HepG2 (cell line): ENCODE measurements around the gene CYP27A1. TPM values are rescaled to one million over a fixed set of nuclear protein-coding genes. Genes with fewer than 3 reads are reported as not detected.

Experiments
- AGO1 ChIP-seq: fragments of 200-400 bp; formaldehyde crosslinking; IDR thresholded peaks from 2 replicates; pipeline ENCODE4 v1.6.1; 2017; ENCODE audit warnings: mild to moderate bottlenecking, low read depth, low read length, moderate library complexity; ENCODE audit not compliant: poor library complexity, severe bottlenecking
- BCLAF1 ChIP-seq: fragments of 450-650 bp; IDR thresholded peaks from 2 replicates; pipeline ENCODE4 v1.6.1; 2017; ENCODE audit warnings: mild to moderate bottlenecking
- CAMTA2 ChIP-seq: sonication (generic); formaldehyde crosslinking; IDR thresholded peaks from 2 replicates; pipeline ENCODE4 v1.4.0; 2020; ENCODE audit warnings: mild to moderate bottlenecking, missing genetic modification reagents, borderline replicate concordance
- CENPT ChIP-seq: sonication (generic); formaldehyde crosslinking; IDR thresholded peaks from 2 replicates; pipeline ENCODE4 v1.8.0; 2022; ENCODE audit warnings: low read depth, mild to moderate bottlenecking, moderate library complexity, missing genetic modification reagents
- KDM5B ChIP-seq: sonication (generic); formaldehyde crosslinking; IDR thresholded peaks from 2 replicates; pipeline ENCODE4 v1.4.0; 2020; ENCODE audit warnings: missing genetic modification reagents, mild to moderate bottlenecking, borderline replicate concordance
- MAFF ChIP-seq: IDR thresholded peaks from 2 replicates; pipeline ENCODE4 v1.6.1; 2011; ENCODE audit warnings: low read depth, low read length, improper control_type of control experiment
- NCOA1 ChIP-seq: sonication (generic); formaldehyde crosslinking; IDR thresholded peaks from 2 replicates; pipeline ENCODE4 v1.9.0; 2021; ENCODE audit warnings: missing genetic modification reagents
- NCOA5 ChIP-seq: sonication (generic); formaldehyde crosslinking; IDR thresholded peaks from 2 replicates; pipeline ENCODE4 v1.4.0; 2020; ENCODE audit warnings: missing genetic modification reagents
- NR2F1 ChIP-seq, 2 experiments: fragments of 450-650 bp in 1 of 2; formaldehyde crosslinking in 1 of 2; IDR thresholded peaks; 2 replicates each; pipeline versions ENCODE4 v1.5.0 to v1.6.1; 2016 to 2020; ENCODE audit warnings: mild to moderate bottlenecking in 1 of 2, missing compliant biosample characterization in 1 of 2, missing genetic modification reagents in 1 of 2, moderate library complexity in 1 of 2
- REPIN1 ChIP-seq: sonication (generic); formaldehyde crosslinking; IDR thresholded peaks from 2 replicates; pipeline ENCODE4 v1.8.0; 2022; ENCODE audit warnings: missing genetic modification reagents, low read depth, mild to moderate bottlenecking, borderline replicate concordance
- SCMH1 ChIP-seq: sonication (generic); formaldehyde crosslinking; IDR thresholded peaks from 2 replicates; pipeline ENCODE4 v1.9.0; 2021; ENCODE audit warnings: missing genetic modification reagents, mild to moderate bottlenecking, borderline replicate concordance
- SPEN ChIP-seq: sonication (generic); formaldehyde crosslinking; IDR thresholded peaks from 2 replicates; pipeline ENCODE4 v1.5.1; 2020; ENCODE audit warnings: low read depth, mild to moderate bottlenecking, missing genetic modification reagents
- SRSF9 ChIP-seq: fragments of 200-400 bp; formaldehyde crosslinking; IDR thresholded peaks from 2 replicates; pipeline ENCODE4 v1.6.1; 2018; ENCODE audit warnings: borderline replicate concordance, mild to moderate bottlenecking, low read depth, low read length; ENCODE audit not compliant: insufficient read depth, poor library complexity, severe bottlenecking
- ZNF234 ChIP-seq: sonication (generic); formaldehyde crosslinking; conservative IDR thresholded peaks from 2 replicates; pipeline ENCODE4 v1.5.1; 2020; ENCODE audit warnings: mild to moderate bottlenecking, missing genetic modification reagents
- ZNF382 ChIP-seq: sonication (generic); formaldehyde crosslinking; IDR thresholded peaks from 2 replicates; pipeline ENCODE4 v1.5.0; 2020; ENCODE audit warnings: missing genetic modification reagents, mild to moderate bottlenecking, borderline replicate concordance
- ZNF788 ChIP-seq: sonication (generic); formaldehyde crosslinking; IDR thresholded peaks from 2 replicates; pipeline ENCODE4 v1.5.0; 2020; ENCODE audit warnings: mild to moderate bottlenecking, missing genetic modification reagents, borderline replicate concordance
- polyA plus RNA-seq, 8 experiments: library from polyadenylated mRNA; depleted of rRNA in 3 of 8; stranded (reverse) in 7 of 8; unstranded in 1 of 8; fragments of >200 nt; fragmentation: Illumina TruSeq in 4 of 8; extraction: Trizol in 4 of 8; gene quantifications; 2 replicates each; pipeline versions ENCODE4 v1.2.1 to v1.2.3, GENCODE V29; 2011 to 2016; ENCODE audit warnings: low read depth in 4 of 8, missing spikeins in 1 of 8, mixed read lengths in 1 of 8; ENCODE audit not compliant: insufficient read depth in 1 of 8
- total RNA-seq, 5 experiments: library from RNA; depleted of rRNA; stranded (reverse); fragments of >200 nt; fragmentation: Illumina TruSeq; extraction: Trizol; gene quantifications; 2 replicates each; pipeline ENCODE4 v1.2.3, GENCODE V29; 2016; ENCODE audit warnings: low read depth in 1 of 5
- TF ChIP-seq, protein P1 (sequence below): sonication (generic); formaldehyde crosslinking; IDR thresholded peaks from 2 replicates; pipeline ENCODE4 v1.9.0; 2021; ENCODE audit warnings: mild to moderate bottlenecking, missing genetic modification reagents

The CYP27A1 gene
- total and polyA plus RNA-seq, 2 of the 13 experiments (the other 11 are each of a cell fraction or from before 2014, with no cell fraction given), result 157 to 266 TPM

- no peak for TF ChIP-seq NR2F1 (CRISPR knock-in tag; IDR thresholded peaks at IDR 0.05)
- TF ChIP-seq CAMTA2 (CRISPR knock-in tag), result no peak
- no peak for TF ChIP-seq SRSF9
- TF ChIP-seq CENPT (CRISPR knock-in tag), result no peak
- TF ChIP-seq KDM5B (CRISPR knock-in tag), result peak; percentile 45; the same call in 1 of the 2 replicates
- TF ChIP-seq ZNF382 (CRISPR knock-in tag), result no peak
- peak; percentile 80; the same call in 1 of the 2 replicates for TF ChIP-seq ZNF788 (CRISPR knock-in tag)
- peak; percentile 66; the same call in 1 of the 2 replicates for TF ChIP-seq SPEN (CRISPR knock-in tag)
- TF ChIP-seq NCOA5, result no peak
- TF ChIP-seq NCOA1 (CRISPR knock-in tag), result no peak
- no peak for TF ChIP-seq ZNF234 (CRISPR knock-in tag)
- no peak for TF ChIP-seq BCLAF1
- no peak for TF ChIP-seq AGO1
- no peak for TF ChIP-seq MAFF
- TF ChIP-seq REPIN1 (CRISPR knock-in tag), result peak; percentile 46; the same call in 1 of the 2 replicates
- TF ChIP-seq, protein P1, sequence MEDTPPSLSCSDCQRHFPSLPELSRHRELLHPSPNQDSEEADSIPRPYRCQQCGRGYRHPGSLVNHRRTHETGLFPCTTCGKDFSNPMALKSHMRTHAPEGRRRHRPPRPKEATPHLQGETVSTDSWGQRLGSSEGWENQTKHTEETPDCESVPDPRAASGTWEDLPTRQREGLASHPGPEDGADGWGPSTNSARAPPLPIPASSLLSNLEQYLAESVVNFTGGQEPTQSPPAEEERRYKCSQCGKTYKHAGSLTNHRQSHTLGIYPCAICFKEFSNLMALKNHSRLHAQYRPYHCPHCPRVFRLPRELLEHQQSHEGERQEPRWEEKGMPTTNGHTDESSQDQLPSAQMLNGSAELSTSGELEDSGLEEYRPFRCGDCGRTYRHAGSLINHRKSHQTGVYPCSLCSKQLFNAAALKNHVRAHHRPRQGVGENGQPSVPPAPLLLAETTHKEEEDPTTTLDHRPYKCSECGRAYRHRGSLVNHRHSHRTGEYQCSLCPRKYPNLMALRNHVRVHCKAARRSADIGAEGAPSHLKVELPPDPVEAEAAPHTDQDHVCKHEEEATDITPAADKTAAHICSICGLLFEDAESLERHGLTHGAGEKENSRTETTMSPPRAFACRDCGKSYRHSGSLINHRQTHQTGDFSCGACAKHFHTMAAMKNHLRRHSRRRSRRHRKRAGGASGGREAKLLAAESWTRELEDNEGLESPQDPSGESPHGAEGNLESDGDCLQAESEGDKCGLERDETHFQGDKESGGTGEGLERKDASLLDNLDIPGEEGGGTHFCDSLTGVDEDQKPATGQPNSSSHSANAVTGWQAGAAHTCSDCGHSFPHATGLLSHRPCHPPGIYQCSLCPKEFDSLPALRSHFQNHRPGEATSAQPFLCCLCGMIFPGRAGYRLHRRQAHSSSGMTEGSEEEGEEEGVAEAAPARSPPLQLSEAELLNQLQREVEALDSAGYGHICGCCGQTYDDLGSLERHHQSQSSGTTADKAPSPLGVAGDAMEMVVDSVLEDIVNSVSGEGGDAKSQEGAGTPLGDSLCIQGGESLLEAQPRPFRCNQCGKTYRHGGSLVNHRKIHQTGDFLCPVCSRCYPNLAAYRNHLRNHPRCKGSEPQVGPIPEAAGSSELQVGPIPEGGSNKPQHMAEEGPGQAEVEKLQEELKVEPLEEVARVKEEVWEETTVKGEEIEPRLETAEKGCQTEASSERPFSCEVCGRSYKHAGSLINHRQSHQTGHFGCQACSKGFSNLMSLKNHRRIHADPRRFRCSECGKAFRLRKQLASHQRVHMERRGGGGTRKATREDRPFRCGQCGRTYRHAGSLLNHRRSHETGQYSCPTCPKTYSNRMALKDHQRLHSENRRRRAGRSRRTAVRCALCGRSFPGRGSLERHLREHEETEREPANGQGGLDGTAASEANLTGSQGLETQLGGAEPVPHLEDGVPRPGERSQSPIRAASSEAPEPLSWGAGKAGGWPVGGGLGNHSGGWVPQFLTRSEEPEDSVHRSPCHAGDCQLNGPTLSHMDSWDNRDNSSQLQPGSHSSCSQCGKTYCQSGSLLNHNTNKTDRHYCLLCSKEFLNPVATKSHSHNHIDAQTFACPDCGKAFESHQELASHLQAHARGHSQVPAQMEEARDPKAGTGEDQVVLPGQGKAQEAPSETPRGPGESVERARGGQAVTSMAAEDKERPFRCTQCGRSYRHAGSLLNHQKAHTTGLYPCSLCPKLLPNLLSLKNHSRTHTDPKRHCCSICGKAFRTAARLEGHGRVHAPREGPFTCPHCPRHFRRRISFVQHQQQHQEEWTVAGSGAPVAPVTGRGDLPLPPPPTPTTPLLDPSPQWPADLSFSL (CRISPR knock-in tag), result no peak
- TF ChIP-seq SCMH1, result no peak
Observed at GRCh38 chr2:218745559-218746469, 36.1 kb upstream of the CYP27A1 start (continued).
